AG10803 (cell line): Measurements from ENCODE around the gene ASTN1.

ENCODE experiments used
- DNase-seq: peaks from one replicate; pipeline ENCODE4 v3.0.0; 2010; ENCODE audit warnings: low read depth
- H3K4me3 ChIP-seq: 2 replicates; pipeline ENCODE4 v1.5.1; 2011; ENCODE audit warnings: mild to moderate bottlenecking, low read length, control low read depth
- TF ChIP-seq, protein P1 (sequence below): conservative IDR thresholded peaks from 2 replicates; pipeline ENCODE4 v1.5.1; 2011; ENCODE audit warnings: mild to moderate bottlenecking, low read length, control low read depth, inconsistent platforms

The ASTN1 gene

DNA sequence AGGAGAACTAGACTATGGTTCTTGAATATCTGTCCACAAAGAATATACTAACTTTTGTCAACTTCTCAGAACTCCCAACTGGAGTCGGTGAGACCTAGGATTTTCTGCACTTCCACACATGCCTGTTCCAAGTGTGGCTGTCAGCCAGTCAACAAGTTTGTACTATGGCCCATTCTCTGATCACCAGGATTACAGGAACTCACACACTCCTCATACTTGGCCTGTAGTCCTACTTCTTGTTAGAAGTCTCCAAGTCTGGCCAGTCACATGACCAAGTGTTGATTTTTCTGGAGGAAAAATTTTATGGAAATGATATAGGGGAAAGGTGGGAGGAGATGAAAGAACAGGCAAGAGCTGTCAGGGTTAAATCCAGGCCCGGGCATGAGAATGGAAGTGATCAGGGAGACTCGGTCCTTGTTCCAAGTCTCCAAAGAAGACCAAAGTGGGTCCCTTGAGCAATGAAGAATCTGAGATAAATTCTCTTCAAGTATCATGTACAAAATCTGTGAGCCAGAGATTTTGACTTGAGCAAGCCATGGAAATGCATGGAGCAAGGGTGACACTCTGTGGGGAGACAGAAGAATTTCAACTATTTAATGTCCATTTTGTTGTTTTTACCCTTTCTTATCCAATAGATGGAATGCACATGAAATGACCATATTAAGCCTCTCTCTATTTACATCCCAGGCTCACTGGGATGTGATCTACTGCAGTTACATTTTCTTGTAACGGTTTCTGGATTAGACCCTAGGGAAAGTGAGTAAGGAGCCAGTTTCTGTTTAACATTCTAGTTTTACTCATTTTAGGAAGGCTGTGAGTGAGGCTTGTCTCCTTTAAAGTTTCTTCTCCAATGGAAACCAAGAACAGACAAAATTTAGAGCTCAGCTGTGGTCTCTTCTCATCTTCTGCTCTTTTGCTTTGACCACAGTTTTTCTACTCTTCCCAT lies 320.9 kb downstream of the ASTN1 start:
- TF ChIP-seq, protein P1, sequence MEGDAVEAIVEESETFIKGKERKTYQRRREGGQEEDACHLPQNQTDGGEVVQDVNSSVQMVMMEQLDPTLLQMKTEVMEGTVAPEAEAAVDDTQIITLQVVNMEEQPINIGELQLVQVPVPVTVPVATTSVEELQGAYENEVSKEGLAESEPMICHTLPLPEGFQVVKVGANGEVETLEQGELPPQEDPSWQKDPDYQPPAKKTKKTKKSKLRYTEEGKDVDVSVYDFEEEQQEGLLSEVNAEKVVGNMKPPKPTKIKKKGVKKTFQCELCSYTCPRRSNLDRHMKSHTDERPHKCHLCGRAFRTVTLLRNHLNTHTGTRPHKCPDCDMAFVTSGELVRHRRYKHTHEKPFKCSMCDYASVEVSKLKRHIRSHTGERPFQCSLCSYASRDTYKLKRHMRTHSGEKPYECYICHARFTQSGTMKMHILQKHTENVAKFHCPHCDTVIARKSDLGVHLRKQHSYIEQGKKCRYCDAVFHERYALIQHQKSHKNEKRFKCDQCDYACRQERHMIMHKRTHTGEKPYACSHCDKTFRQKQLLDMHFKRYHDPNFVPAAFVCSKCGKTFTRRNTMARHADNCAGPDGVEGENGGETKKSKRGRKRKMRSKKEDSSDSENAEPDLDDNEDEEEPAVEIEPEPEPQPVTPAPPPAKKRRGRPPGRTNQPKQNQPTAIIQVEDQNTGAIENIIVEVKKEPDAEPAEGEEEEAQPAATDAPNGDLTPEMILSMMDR, result peak; percentile 76
- H3K4me3 ChIP-seq, result no peak overlapping the region
- DNase-seq, result peak; percentile 77

DNA sequence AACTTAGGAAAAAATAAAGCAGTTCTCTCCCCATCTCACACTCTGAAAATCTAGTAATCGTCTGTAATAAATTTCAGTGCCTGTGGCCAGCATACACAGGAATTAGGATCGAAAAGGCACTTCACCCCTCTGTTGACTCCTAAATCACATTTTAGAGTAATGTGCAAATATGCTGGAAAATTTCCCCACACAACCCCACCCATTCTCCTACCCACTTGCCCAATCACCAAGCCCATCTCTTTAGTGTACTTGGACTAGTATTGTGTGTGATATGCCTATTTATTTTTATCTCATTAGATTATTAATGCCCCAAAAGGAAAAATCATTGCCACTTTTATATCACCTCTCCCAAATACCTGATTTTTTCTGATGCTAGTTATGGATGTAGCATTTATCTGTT lies 323.3 kb downstream of the ASTN1 start:
- H3K4me3 ChIP-seq, result no peak overlapping the region
- DNase-seq, result no peak
- TF ChIP-seq, protein P1, result no peak

DNA sequence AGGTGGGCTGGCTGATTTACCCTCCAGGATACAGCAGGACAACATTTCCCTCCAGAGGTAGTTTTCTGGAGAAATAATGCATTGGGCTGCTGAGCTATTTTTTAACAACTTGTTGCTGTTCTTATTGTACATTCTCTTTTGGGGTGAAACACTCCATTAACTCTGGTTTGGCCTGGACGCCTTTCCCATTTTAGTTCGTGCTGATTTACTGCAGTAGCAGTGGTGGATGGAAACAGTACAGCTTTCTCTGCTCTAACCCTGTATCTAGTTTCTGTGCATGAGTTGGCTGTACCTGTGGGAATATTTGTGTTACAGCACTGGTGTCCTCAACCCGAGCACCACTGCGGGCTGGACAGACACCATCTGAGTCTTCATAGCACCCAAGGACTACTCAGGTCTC lies 325.3 kb downstream of the ASTN1 start:
- H3K4me3 ChIP-seq, result no peak overlapping the region
- no peak for DNase-seq
- TF ChIP-seq, protein P1, result no peak

DNA sequence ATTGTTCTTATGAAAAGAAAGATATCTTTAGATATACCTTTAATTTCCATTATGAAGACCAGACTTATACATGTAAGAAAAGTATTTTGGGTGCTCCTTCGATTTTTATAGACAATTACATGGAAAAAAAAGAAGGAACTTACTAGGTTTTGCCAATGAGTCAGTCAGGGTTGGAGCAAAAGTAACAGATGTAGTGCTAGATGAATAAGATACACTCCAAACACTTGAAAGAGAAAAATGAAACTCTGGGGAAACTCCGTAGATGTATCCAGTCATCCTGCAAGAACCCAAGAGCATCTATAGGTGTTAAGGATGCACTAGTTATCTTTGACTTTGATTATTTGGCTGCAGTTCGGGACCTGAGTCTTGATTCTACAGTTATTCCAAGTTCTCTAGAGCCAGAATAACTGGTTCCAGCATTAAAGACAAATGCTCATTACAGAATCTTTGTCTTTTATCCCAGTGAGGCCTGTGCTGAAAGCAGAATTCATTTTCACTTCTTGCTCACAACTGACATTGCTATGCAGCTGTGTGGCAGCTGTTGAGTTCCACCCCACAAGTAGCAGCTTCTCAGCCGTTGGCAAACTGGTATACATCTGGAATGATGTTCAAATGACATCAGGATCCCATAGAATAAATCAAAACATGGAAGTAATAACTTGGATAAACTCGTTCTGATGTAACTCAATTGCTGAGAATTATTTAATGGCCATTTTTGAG lies 326.1 kb downstream of the ASTN1 start:
- TF ChIP-seq, protein P1, result no peak
- H3K4me3 ChIP-seq, result no peak overlapping the region
- no peak for DNase-seq

DNA sequence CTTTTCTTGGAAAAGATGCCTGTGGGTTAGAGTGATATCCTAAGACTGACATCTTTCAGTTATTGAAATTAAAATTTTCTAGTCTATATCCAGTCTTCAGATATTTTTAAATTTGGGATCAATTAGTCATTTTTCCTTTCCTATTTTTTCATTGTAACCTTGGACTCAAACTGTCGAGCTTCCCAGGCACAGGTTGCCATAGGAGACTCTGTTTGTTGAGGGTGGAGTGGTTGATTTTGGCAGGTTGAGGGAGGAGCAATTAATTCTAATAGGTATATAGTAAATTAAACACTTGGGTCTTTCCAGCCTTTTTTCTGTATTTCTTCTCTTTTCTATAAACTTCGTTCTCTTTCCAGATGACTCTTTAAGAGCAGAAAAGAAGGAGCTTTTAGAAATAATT lies 326.8 kb downstream of the ASTN1 start:
- DNase-seq, result no peak
- H3K4me3 ChIP-seq, result no peak overlapping the region
- TF ChIP-seq, protein P1, result no peak

DNA sequence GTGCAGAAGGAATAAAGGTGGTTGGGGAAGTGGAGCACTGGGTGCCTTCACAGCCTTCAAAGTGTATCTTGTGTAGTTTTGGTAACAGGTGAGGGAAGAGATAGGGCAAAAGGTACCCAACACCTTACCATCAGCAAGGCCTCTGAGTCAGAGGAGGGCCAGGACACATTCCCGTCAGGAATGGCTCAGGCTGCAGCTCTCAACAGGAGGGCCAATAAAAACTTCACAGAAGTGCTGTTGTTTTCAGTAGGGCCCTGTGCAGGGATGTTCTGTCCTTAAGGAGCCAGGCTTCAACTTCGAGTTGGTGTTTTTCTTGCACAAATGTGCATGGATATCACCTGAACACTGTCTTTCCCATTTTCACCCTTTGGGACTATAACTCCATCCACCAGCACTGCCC lies 333.4 kb downstream of the ASTN1 start:
- DNase-seq, result no peak
- H3K4me3 ChIP-seq, result no peak overlapping the region
- TF ChIP-seq, protein P1, result no peak
